Thyroid gland (tissue), 4 donors: ENCODE results near the gene DNAH10. TPM values are rescaled to one million over a fixed set of nuclear protein-coding genes. Genes with fewer than 3 reads are reported as not detected.

Experiments
- DNase-seq, 2 donors: peaks; one replicate each; pipeline ENCODE4 v3.0.0-alpha.2; 2019
- H3K27ac ChIP-seq, 3 donors: fragments of 200-600 bp; sonication (generic); 1 replicate in 2 of 3; 2 replicates in 1 of 3; pipeline ENCODE4 v1.5.1; 2016 to 2019; ENCODE audit warnings: mild to moderate bottlenecking in 1 of 3, moderate library complexity in 1 of 3
- H3K27me3 ChIP-seq: fragments of 200-600 bp; sonication (generic); one replicate; pipeline ENCODE4 v1.5.1; 2019
- H3K36me3 ChIP-seq, 2 donors: fragments of 200-600 bp; sonication (generic); one replicate each; pipeline ENCODE4 v1.5.1; 2016 to 2019
- H3K4me1 ChIP-seq, 2 donors: fragments of 200-600 bp; sonication (generic); one replicate each; pipeline ENCODE4 v1.5.1; 2017 to 2019
- H3K4me3 ChIP-seq, 3 donors: fragments of 200-600 bp; sonication (generic); replicated peaks in 1 of 3; 1 replicate in 2 of 3; 2 replicates in 1 of 3; pipeline ENCODE4 v1.5.1; 2016; ENCODE audit warnings: mild to moderate bottlenecking in 1 of 3
- H3K9me3 ChIP-seq: fragments of 200-600 bp; sonication (generic); one replicate; pipeline ENCODE4 v1.5.1; 2017
- POLR2A ChIP-seq, 2 donors: fragments of 450-650 bp; IDR thresholded peaks; one replicate each; pipeline ENCODE4 v1.6.1; 2017; ENCODE audit warnings: antibody characterized with exemption in 2 of 2, mild to moderate bottlenecking in 2 of 2, moderate library complexity in 1 of 2
- WGBS, 2 donors: methylation state at CpG; one replicate each; pipeline ENCODE4 v1.1.5; 2017; 5-methylcytosine and 5-hydroxymethylcytosine counted together
- intact Hi-C: fragments of 100-400 bp; cut with DNase I; formaldehyde crosslinking; loops from one replicate; pipeline ENCODE4 v1.15.1; 2023
- total RNA-seq, 4 donors: library from RNA; depleted of rRNA; stranded (reverse); fragments of >200 nt; gene quantifications; one replicate each; pipeline ENCODE4 v1.2.3, GENCODE V29; 2016
- TF ChIP-seq, protein P1 (sequence below), 6 experiments: fragments of 200-600 bp in 3 of 6; fragments of 450-650 bp in 3 of 6; sonication (generic) in 3 of 6; IDR thresholded peaks; one replicate each; pipeline ENCODE4 v1.5.1; 2016 to 2019; ENCODE audit warnings: antibody characterized with exemption in 6 of 6, mild to moderate bottlenecking in 2 of 6, inconsistent platforms in 1 of 6, moderate library complexity in 1 of 6

The DNAH10 gene
- total RNA-seq, 4 donors from 2014 or later: 0.10 to 0.33 (median 0.27) TPM; not detected in 1

- no peak overlapping the region for H3K4me3 ChIP-seq
- no peak overlapping the region for H3K27ac ChIP-seq
- DNase-seq: no peak
- H3K27me3 ChIP-seq: no peaks in the 10 kb centered on the region
- no peaks in the 10 kb centered on the region for H3K36me3 ChIP-seq
- H3K4me1 ChIP-seq: no peaks in the 10 kb centered on the region
- intact Hi-C loops: no loop called here
- TF ChIP-seq POLR2A (IDR thresholded peaks at IDR 0.05): no peak
- TF ChIP-seq, protein P1, sequence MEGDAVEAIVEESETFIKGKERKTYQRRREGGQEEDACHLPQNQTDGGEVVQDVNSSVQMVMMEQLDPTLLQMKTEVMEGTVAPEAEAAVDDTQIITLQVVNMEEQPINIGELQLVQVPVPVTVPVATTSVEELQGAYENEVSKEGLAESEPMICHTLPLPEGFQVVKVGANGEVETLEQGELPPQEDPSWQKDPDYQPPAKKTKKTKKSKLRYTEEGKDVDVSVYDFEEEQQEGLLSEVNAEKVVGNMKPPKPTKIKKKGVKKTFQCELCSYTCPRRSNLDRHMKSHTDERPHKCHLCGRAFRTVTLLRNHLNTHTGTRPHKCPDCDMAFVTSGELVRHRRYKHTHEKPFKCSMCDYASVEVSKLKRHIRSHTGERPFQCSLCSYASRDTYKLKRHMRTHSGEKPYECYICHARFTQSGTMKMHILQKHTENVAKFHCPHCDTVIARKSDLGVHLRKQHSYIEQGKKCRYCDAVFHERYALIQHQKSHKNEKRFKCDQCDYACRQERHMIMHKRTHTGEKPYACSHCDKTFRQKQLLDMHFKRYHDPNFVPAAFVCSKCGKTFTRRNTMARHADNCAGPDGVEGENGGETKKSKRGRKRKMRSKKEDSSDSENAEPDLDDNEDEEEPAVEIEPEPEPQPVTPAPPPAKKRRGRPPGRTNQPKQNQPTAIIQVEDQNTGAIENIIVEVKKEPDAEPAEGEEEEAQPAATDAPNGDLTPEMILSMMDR (IDR thresholded peaks at IDR 0.05): no peak
- H3K9me3 ChIP-seq: no peaks in the 10 kb centered on the region
- 80% methylated on average over 3 of the region's 3 CpGs for WGBS, 2 donors
These were observed 66.0 kb downstream of the DNAH10 start for GRCh38 chr12:123828120-123828519.

GRCh38 chr12:123828854-123829547 is 66.9 kb downstream of the DNAH10 start:
- DNase-seq: no peak
- H3K36me3 ChIP-seq: no peaks in the 10 kb centered on the region
- WGBS, 2 donors: 78 to 89% methylated on average over 13 of the region's 13 CpGs
- no peaks in the 10 kb centered on the region for H3K4me1 ChIP-seq
- no peak for TF ChIP-seq POLR2A (IDR thresholded peaks at IDR 0.05)
- TF ChIP-seq, protein P1 (IDR thresholded peaks at IDR 0.05): no peak
- intact Hi-C loops: no loop called here
- no peak overlapping the region for H3K4me3 ChIP-seq
- no peaks in the 10 kb centered on the region for H3K9me3 ChIP-seq
- no peak overlapping the region for H3K27ac ChIP-seq
- no peaks in the 10 kb centered on the region for H3K27me3 ChIP-seq

DNA sequence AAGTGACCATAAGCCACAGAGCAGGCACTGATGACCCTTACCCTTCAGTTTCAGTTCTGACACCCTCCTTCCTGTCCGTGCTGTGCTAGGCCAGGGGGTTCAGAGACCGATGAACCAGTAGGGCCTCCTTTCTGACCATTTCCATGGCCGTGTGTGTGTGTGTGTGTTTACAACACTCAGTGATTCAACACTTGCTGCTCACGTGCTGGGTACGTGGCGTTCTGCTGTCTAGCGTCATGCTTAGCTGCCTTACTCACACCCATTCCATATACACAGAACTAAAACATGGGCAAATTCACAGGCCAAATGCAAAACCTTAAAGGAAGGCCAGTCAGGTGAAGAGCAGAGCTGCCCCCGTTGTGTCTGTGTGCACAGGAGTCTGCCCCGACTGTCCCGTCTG is 67.5 kb downstream of the DNAH10 start:
- Histone ChIP-seq H3K27ac (no peak overlapping the region), H3K4me3 (no peak overlapping the region), H3K9me3 (no peaks in the 10 kb centered on the region), H3K27me3 (no peaks in the 10 kb centered on the region), H3K36me3 (no peaks in the 10 kb centered on the region), H3K4me1 (no peaks in the 10 kb centered on the region)
- DNase-seq: no peak
- 89 to 90% methylated on average over 10 of the region's 10 CpGs for WGBS, 2 donors
- TF ChIP-seq, protein P1 (IDR thresholded peaks at IDR 0.05): no peak
- no peak for TF ChIP-seq POLR2A (IDR thresholded peaks at IDR 0.05)
- intact Hi-C loops: no loop called here

- intact Hi-C loops: no loop called here
- no peak for DNase-seq
- Histone ChIP-seq H3K36me3 (no peaks in the 10 kb centered on the region), H3K4me1 (no peaks in the 10 kb centered on the region), H3K27ac (no peak overlapping the region), H3K27me3 (no peaks in the 10 kb centered on the region), H3K4me3 (no peak overlapping the region), H3K9me3 (no peaks in the 10 kb centered on the region)
- TF ChIP-seq POLR2A (IDR thresholded peaks at IDR 0.05): no peak
- TF ChIP-seq, protein P1 (IDR thresholded peaks at IDR 0.05): no peak
- 93 to 95% methylated on average over 2 of the region's 2 CpGs for WGBS, 2 donors
These were observed 68.6 kb downstream of the DNAH10 start for GRCh38 chr12:123830675-123831074.

GRCh38 chr12:123832052-123832451 is 70.0 kb downstream of the DNAH10 start:
- Histone ChIP-seq H3K4me1 (no peaks in the 10 kb centered on the region), H3K4me3 (no peak overlapping the region), H3K9me3 (no peaks in the 10 kb centered on the region), H3K27ac (no peak overlapping the region), H3K36me3 (no peaks in the 10 kb centered on the region), H3K27me3 (no peaks in the 10 kb centered on the region)
- TF ChIP-seq, protein P1 (IDR thresholded peaks at IDR 0.05): no peak
- TF ChIP-seq POLR2A (IDR thresholded peaks at IDR 0.05): no peak
- 96% methylated on average over 5 of the region's 5 CpGs for WGBS, 2 donors
- intact Hi-C loops: no loop called here
- no peak for DNase-seq
